Prostate gland (tissue), 2 donors: ENCODE measurements around the gene PTPN13. TPM values are rescaled to one million over a fixed set of nuclear protein-coding genes. Genes with fewer than 3 reads are reported as not detected.

ENCODE experiments used
- DNase-seq: peaks from one replicate; pipeline ENCODE4 v3.0.0-alpha.2; 2019; ENCODE audit warnings: low spot score
- H3K27ac ChIP-seq, 2 donors: fragments of 200-600 bp; sonication (generic); 2 replicates each; pipeline ENCODE4 v1.5.1; 2017 to 2019
- H3K27me3 ChIP-seq: fragments of 200-600 bp; sonication (generic); replicated peaks from 2 replicates; pipeline ENCODE4 v1.5.1; 2019; ENCODE audit not compliant: insufficient read depth
- H3K36me3 ChIP-seq, 2 donors: fragments of 200-600 bp; sonication (generic); 1 replicate in 1 of 2; 2 replicates in 1 of 2; pipeline versions ENCODE4 v1.5.1 to v1.8.1; 2017 to 2019
- H3K4me1 ChIP-seq: fragments of 200-600 bp; sonication (generic); replicated peaks from 2 replicates; pipeline ENCODE4 v1.5.1; 2019
- H3K4me3 ChIP-seq, 2 donors: fragments of 200-600 bp; sonication (generic); 2 replicates each; pipeline ENCODE4 v1.5.1; 2017 to 2019
- H3K9me3 ChIP-seq: fragments of 200-600 bp; sonication (generic); 2 replicates; pipeline ENCODE4 v1.5.1; 2017
- POLR2A ChIP-seq: fragments of 450-650 bp; IDR thresholded peaks from one replicate; pipeline ENCODE4 v1.6.1; 2016; ENCODE audit warnings: antibody characterized with exemption, mild to moderate bottlenecking
- POLR2AphosphoS5 ChIP-seq: sonication (generic); formaldehyde crosslinking; IDR thresholded peaks from one replicate; pipeline ENCODE4 v1.6.1; 2017; ENCODE audit warnings: antibody characterized with exemption
- WGBS: methylation state at CpG from one replicate; pipeline ENCODE4 v1.1.5; 2018; 5-methylcytosine and 5-hydroxymethylcytosine counted together
- intact Hi-C: fragments of 100-400 bp; cut with DNase I; formaldehyde crosslinking; loops from one replicate; pipeline ENCODE4 v1.14.2; 2022
- total RNA-seq, 2 donors: library from RNA; depleted of rRNA; stranded (reverse); fragments of >200 nt; gene quantifications; one replicate each; pipeline ENCODE4 v1.1.0, GENCODE V29; 2016
- TF ChIP-seq, protein P1 (sequence below), 4 experiments: fragments of 200-600 bp in 2 of 4; fragments of 450-650 bp in 2 of 4; sonication (generic) in 2 of 4; IDR thresholded peaks; 1 replicate in 3 of 4; 2 replicates in 1 of 4; pipeline ENCODE4 v1.5.1; 2016 to 2019; ENCODE audit warnings: antibody characterized with exemption in 4 of 4, mild to moderate bottlenecking in 2 of 4, moderate library complexity in 2 of 4

Gene PTPN13
- total RNA-seq, 2 donors from 2014 or later: 24.6 to 61.2 TPM

DNA sequence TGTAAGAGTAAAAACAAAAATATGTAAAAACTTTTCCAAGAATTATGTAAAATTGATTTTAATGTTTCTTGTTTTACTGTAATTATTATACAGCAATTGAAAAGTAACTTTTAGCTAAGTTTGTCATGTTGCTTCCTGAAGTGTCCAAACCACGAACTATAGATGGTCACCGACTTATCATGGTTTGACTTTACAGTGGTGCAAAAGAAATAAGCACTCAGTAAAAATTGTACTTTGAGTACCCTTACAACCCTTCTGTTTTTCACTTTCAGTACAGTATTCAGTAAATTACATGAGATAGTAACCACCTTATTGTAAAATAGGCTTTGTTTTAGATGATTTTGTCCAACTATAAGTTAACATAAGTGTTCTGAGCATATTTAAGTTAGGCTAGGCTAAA, 161.3 kb downstream of the PTPN13 start:
- intact Hi-C loops: no loop called here
- H3K4me1 ChIP-seq: no peaks in the 10 kb centered on the region
- WGBS: 93% methylated on average over 2 of the region's 2 CpGs
- H3K4me3 ChIP-seq: no peak overlapping the region
- DNase-seq: no peak
- H3K36me3 ChIP-seq: no peaks in the 10 kb centered on the region
- no peak for TF ChIP-seq POLR2A
- TF ChIP-seq POLR2AphosphoS5: no peak
- TF ChIP-seq, protein P1, sequence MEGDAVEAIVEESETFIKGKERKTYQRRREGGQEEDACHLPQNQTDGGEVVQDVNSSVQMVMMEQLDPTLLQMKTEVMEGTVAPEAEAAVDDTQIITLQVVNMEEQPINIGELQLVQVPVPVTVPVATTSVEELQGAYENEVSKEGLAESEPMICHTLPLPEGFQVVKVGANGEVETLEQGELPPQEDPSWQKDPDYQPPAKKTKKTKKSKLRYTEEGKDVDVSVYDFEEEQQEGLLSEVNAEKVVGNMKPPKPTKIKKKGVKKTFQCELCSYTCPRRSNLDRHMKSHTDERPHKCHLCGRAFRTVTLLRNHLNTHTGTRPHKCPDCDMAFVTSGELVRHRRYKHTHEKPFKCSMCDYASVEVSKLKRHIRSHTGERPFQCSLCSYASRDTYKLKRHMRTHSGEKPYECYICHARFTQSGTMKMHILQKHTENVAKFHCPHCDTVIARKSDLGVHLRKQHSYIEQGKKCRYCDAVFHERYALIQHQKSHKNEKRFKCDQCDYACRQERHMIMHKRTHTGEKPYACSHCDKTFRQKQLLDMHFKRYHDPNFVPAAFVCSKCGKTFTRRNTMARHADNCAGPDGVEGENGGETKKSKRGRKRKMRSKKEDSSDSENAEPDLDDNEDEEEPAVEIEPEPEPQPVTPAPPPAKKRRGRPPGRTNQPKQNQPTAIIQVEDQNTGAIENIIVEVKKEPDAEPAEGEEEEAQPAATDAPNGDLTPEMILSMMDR (IDR thresholded peaks at IDR 0.05): no peak
- no peaks in the 10 kb centered on the region for H3K27me3 ChIP-seq
- H3K27ac ChIP-seq: no peak overlapping the region
- H3K9me3 ChIP-seq: no peaks in the 10 kb centered on the region

DNA sequence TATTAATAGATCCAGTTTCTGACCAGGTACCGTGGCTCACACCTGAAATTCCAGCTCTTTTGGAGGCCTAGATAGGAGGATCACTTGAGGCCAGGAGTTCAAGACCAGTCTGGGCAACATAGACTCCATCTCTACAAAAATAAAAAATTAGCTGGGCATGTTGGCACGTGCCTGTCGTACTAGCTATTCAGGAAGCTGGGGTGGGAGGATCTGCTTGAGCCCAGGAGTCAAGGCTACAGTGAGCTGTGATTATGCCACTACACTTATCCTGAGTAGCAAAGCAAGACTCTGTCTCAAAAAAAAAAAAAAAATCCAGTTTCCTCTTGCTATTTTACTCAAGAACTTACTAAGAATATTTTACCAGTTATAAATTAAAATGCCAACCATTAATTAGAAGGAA, 163.4 kb downstream of the PTPN13 start:
- intact Hi-C loops: no loop called here
- Histone ChIP-seq H3K36me3 (no peaks in the 10 kb centered on the region), H3K9me3 (no peaks in the 10 kb centered on the region), H3K27ac (no peak overlapping the region), H3K4me1 (no peaks in the 10 kb centered on the region), H3K4me3 (no peak overlapping the region), H3K27me3 (no peaks in the 10 kb centered on the region)
- TF ChIP-seq POLR2A: no peak
- no peak for TF ChIP-seq POLR2AphosphoS5
- TF ChIP-seq, protein P1 (IDR thresholded peaks at IDR 0.05): no peak
- no peak for DNase-seq
- 81% methylated on average over 3 of the region's 3 CpGs for WGBS

GRCh38 chr4:86759298-86759697, 165.2 kb downstream of the PTPN13 start:
- H3K4me3 ChIP-seq: no peak overlapping the region
- WGBS: 88% methylated on average over 3 of the region's 3 CpGs
- TF ChIP-seq POLR2A (no peak), POLR2AphosphoS5 (no peak)
- TF ChIP-seq, protein P1 (IDR thresholded peaks at IDR 0.05): no peak
- no peaks in the 10 kb centered on the region for H3K4me1 ChIP-seq
- H3K27ac ChIP-seq: no peak overlapping the region
- intact Hi-C loops: no loop called here
- H3K36me3 ChIP-seq: no peaks in the 10 kb centered on the region
- no peaks in the 10 kb centered on the region for H3K27me3 ChIP-seq
- no peaks in the 10 kb centered on the region for H3K9me3 ChIP-seq
- DNase-seq: no peak

GRCh38 chr4:86762649-86763048, 168.5 kb downstream of the PTPN13 start:
- no peaks in the 10 kb centered on the region for H3K27me3 ChIP-seq
- WGBS: 88% methylated on average over 5 of the region's 5 CpGs
- no peak for DNase-seq
- H3K36me3 ChIP-seq: no peaks in the 10 kb centered on the region
- no peak overlapping the region for H3K4me3 ChIP-seq
- H3K4me1 ChIP-seq: no peaks in the 10 kb centered on the region
- TF ChIP-seq, protein P1 (IDR thresholded peaks at IDR 0.05): no peak
- no peak for TF ChIP-seq POLR2A
- TF ChIP-seq POLR2AphosphoS5: no peak
- H3K27ac ChIP-seq: no peak overlapping the region
- H3K9me3 ChIP-seq: no peaks in the 10 kb centered on the region
- intact Hi-C loops: loop anchor here (10.0 kb wide), 1 partner anchor 258 kb away; no protein-coding TSS in a partner anchor

- WGBS: 92% methylated on average over 4 of the region's 4 CpGs
- TF ChIP-seq, protein P1 (IDR thresholded peaks at IDR 0.05): no peak
- no peak for TF ChIP-seq POLR2AphosphoS5
- no peak for TF ChIP-seq POLR2A
- intact Hi-C loops: loop anchor here (10.0 kb wide), 1 partner anchor 265 kb away; no protein-coding TSS in a partner anchor
- no peaks in the 10 kb centered on the region for H3K36me3 ChIP-seq
- H3K4me1 ChIP-seq: no peaks in the 10 kb centered on the region
- H3K9me3 ChIP-seq: no peaks in the 10 kb centered on the region
- DNase-seq: no peak
- no peak overlapping the region for H3K27ac ChIP-seq
- no peaks in the 10 kb centered on the region for H3K27me3 ChIP-seq
- H3K4me3 ChIP-seq: no peak overlapping the region
Measured at GRCh38 chr4:86769794-86770193, 175.7 kb downstream of the PTPN13 start.
